ENCODE results near the gene FAM98B. TPM values are rescaled to one million over a fixed set of nuclear protein-coding genes. Genes with fewer than 3 reads are reported as not detected.

FAM98B gene
- total and polyA plus RNA-seq, 10 of the 15 experiments (the other 5 are each of a cell fraction or from before 2014, with no cell fraction given) = 1.3 to 36.7 (median 10.9) TPM

DNA sequence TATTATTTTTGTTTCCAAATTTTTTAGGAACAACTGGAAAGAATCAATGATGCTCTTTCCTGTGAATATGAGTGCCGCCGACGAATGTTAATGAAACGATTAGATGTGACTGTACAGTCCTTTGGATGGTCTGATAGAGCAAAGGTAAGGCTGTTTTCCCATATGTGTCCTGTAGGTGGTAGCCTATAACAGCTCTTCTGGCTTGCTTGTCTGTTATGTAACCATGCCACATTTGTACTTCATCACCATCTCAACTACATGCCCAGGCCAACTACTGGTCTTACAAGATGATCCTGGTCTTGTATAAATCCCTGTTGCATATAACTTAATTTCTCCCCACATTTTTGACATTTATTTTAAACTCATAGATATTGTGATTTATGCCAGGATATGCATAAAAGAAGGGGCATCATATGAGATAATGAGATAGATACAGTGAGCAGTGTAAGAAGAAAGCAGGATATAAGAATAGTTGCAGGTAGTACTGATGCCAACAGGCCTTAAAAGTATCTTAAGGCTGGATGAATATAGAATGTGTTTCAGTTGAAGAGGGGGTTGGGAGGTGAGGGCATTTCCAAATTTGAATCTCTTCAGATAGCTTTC, 20.3 kb downstream of the FAM98B start (continued):
- TF ChIP-seq, protein P1, sequence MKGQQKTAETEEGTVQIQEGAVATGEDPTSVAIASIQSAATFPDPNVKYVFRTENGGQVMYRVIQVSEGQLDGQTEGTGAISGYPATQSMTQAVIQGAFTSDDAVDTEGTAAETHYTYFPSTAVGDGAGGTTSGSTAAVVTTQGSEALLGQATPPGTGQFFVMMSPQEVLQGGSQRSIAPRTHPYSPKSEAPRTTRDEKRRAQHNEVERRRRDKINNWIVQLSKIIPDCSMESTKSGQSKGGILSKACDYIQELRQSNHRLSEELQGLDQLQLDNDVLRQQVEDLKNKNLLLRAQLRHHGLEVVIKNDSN (IDR thresholded peaks at IDR 0.05; ENCODE audit: borderline replicate concordance, extremely low read length, insufficient read depth, low read depth, low read length) = no peak
- TF ChIP-seq YBX1 (IDR thresholded peaks at IDR 0.05) (no peak), HDAC6 (IDR thresholded peaks at IDR 0.05; ENCODE audit: unreplicated experiment) (no peak), SUZ12 (IDR thresholded peaks at IDR 0.05; ENCODE audit: unreplicated experiment) (no peak), ZNF384 (IDR thresholded peaks at IDR 0.05; ENCODE audit: borderline replicate concordance, low read depth, low read length) (no peak), FOXK2 (IDR thresholded peaks at IDR 0.05) (no peak), SIN3A (IDR thresholded peaks at IDR 0.05; ENCODE audit: low read depth, low read length) (no peak), SREBF1 (IDR thresholded peaks at IDR 0.05; ENCODE audit: low read length) (no peak), RAD21 (IDR thresholded peaks at IDR 0.05; ENCODE audit: insufficient read depth, low read depth, low read length) (peak; percentile 84), ASH2L (IDR thresholded peaks at IDR 0.05; ENCODE audit: borderline replicate concordance, low read depth) (no peak), CEBPB (IDR thresholded peaks at IDR 0.05; ENCODE audit: borderline replicate concordance in 1 of 2, low read depth in 2 of 2, low read length in 2 of 2) (no peak), SMARCA5 (IDR thresholded peaks at IDR 0.05) (peak; percentile 24; the same call in 1 of the 2 replicates), EZH2 (IDR thresholded peaks at IDR 0.05; ENCODE audit: borderline replicate concordance, control insufficient read depth, low read depth, low read length) (no peak)
- TF ChIP-seq, protein P2, sequence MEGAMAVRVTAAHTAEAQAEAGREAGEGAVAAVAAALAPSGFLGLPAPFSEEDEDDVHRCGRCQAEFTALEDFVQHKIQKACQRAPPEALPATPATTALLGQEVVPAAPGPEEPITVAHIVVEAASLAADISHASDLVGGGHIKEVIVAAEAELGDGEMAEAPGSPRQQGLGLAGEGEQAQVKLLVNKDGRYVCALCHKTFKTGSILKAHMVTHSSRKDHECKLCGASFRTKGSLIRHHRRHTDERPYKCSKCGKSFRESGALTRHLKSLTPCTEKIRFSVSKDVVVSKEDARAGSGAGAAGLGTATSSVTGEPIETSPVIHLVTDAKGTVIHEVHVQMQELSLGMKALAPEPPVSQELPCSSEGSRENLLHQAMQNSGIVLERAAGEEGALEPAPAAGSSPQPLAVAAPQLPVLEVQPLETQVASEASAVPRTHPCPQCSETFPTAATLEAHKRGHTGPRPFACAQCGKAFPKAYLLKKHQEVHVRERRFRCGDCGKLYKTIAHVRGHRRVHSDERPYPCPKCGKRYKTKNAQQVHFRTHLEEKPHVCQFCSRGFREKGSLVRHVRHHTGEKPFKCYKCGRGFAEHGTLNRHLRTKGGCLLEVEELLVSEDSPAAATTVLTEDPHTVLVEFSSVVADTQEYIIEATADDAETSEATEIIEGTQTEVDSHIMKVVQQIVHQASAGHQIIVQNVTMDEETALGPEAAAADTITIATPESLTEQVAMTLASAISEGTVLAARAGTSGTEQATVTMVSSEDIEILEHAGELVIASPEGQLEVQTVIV (IDR thresholded peaks at IDR 0.05; ENCODE audit: borderline replicate concordance, partially characterized antibody) = no peak
- TF ChIP-seq, protein P3, sequence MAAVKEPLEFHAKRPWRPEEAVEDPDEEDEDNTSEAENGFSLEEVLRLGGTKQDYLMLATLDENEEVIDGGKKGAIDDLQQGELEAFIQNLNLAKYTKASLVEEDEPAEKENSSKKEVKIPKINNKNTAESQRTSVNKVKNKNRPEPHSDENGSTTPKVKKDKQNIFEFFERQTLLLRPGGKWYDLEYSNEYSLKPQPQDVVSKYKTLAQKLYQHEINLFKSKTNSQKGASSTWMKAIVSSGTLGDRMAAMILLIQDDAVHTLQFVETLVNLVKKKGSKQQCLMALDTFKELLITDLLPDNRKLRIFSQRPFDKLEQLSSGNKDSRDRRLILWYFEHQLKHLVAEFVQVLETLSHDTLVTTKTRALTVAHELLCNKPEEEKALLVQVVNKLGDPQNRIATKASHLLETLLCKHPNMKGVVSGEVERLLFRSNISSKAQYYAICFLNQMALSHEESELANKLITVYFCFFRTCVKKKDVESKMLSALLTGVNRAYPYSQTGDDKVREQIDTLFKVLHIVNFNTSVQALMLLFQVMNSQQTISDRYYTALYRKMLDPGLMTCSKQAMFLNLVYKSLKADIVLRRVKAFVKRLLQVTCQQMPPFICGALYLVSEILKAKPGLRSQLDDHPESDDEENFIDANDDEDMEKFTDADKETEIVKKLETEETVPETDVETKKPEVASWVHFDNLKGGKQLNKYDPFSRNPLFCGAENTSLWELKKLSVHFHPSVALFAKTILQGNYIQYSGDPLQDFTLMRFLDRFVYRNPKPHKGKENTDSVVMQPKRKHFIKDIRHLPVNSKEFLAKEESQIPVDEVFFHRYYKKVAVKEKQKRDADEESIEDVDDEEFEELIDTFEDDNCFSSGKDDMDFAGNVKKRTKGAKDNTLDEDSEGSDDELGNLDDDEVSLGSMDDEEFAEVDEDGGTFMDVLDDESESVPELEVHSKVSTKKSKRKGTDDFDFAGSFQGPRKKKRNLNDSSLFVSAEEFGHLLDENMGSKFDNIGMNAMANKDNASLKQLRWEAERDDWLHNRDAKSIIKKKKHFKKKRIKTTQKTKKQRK (IDR thresholded peaks at IDR 0.05; ENCODE audit: low read depth, low read length) = no peak
- TF ChIP-seq, protein P4, sequence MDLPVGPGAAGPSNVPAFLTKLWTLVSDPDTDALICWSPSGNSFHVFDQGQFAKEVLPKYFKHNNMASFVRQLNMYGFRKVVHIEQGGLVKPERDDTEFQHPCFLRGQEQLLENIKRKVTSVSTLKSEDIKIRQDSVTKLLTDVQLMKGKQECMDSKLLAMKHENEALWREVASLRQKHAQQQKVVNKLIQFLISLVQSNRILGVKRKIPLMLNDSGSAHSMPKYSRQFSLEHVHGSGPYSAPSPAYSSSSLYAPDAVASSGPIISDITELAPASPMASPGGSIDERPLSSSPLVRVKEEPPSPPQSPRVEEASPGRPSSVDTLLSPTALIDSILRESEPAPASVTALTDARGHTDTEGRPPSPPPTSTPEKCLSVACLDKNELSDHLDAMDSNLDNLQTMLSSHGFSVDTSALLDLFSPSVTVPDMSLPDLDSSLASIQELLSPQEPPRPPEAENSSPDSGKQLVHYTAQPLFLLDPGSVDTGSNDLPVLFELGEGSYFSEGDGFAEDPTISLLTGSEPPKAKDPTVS (IDR thresholded peaks at IDR 0.05; ENCODE audit: low read depth, low read length) = no peak
- TF ChIP-seq, protein P5, sequence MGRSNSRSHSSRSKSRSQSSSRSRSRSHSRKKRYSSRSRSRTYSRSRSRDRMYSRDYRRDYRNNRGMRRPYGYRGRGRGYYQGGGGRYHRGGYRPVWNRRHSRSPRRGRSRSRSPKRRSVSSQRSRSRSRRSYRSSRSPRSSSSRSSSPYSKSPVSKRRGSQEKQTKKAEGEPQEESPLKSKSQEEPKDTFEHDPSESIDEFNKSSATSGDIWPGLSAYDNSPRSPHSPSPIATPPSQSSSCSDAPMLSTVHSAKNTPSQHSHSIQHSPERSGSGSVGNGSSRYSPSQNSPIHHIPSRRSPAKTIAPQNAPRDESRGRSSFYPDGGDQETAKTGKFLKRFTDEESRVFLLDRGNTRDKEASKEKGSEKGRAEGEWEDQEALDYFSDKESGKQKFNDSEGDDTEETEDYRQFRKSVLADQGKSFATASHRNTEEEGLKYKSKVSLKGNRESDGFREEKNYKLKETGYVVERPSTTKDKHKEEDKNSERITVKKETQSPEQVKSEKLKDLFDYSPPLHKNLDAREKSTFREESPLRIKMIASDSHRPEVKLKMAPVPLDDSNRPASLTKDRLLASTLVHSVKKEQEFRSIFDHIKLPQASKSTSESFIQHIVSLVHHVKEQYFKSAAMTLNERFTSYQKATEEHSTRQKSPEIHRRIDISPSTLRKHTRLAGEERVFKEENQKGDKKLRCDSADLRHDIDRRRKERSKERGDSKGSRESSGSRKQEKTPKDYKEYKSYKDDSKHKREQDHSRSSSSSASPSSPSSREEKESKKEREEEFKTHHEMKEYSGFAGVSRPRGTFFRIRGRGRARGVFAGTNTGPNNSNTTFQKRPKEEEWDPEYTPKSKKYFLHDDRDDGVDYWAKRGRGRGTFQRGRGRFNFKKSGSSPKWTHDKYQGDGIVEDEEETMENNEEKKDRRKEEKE (IDR thresholded peaks at IDR 0.05) = no peak

Data from GM12878 (cell line).